OCI-LY3 (cell line): Measurements from ENCODE around the gene EZH2.

ENCODE experiments used
- EZH2phosphoT487 ChIP-seq: fragments of 200-600 bp; shearing (Covaris generic); IDR thresholded peaks from 2 replicates; pipeline ENCODE4 v1.6.1; 2018; ENCODE audit warnings: antibody characterized with exemption, mixed run types, low read depth
- TF ChIP-seq, protein P1 (sequence below): fragments of 200-600, 300-600 bp; sonication (generic); IDR thresholded peaks from 2 replicates; pipeline ENCODE4 v1.5.1; 2014; ENCODE audit warnings: antibody characterized with exemption, low read length, low read depth

DNA sequence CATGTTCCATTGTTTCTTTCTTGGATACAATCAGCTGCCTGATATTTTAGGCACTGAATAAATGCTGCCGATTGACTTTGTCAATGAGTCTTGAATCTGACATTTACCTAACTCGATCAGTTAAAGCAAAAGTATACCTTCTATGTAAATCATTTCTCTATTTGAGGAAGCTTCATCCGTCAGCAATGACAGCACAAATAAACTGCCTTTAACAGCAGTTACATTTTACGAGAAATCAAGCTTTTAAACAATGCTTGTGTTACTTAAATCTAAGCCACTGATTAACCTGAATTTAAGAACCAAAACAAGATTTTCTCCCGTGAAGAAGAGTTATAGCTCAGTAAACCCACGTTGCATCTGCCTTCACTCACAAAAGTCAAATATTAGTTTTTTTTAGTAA lies 114.1 kb downstream of the EZH2 start:
- TF ChIP-seq, protein P1, sequence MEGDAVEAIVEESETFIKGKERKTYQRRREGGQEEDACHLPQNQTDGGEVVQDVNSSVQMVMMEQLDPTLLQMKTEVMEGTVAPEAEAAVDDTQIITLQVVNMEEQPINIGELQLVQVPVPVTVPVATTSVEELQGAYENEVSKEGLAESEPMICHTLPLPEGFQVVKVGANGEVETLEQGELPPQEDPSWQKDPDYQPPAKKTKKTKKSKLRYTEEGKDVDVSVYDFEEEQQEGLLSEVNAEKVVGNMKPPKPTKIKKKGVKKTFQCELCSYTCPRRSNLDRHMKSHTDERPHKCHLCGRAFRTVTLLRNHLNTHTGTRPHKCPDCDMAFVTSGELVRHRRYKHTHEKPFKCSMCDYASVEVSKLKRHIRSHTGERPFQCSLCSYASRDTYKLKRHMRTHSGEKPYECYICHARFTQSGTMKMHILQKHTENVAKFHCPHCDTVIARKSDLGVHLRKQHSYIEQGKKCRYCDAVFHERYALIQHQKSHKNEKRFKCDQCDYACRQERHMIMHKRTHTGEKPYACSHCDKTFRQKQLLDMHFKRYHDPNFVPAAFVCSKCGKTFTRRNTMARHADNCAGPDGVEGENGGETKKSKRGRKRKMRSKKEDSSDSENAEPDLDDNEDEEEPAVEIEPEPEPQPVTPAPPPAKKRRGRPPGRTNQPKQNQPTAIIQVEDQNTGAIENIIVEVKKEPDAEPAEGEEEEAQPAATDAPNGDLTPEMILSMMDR: no peak
- TF ChIP-seq EZH2phosphoT487: no peak
